CD4-positive, alpha-beta T cell treated with Interleukin-4 for 4 hours (primary cell): ENCODE results near the gene PADI2.

Experiments
- DNase-seq: peaks from one replicate; pipeline ENCODE4 v3.0.0-alpha.2; 2020

Gene PADI2

DNA sequence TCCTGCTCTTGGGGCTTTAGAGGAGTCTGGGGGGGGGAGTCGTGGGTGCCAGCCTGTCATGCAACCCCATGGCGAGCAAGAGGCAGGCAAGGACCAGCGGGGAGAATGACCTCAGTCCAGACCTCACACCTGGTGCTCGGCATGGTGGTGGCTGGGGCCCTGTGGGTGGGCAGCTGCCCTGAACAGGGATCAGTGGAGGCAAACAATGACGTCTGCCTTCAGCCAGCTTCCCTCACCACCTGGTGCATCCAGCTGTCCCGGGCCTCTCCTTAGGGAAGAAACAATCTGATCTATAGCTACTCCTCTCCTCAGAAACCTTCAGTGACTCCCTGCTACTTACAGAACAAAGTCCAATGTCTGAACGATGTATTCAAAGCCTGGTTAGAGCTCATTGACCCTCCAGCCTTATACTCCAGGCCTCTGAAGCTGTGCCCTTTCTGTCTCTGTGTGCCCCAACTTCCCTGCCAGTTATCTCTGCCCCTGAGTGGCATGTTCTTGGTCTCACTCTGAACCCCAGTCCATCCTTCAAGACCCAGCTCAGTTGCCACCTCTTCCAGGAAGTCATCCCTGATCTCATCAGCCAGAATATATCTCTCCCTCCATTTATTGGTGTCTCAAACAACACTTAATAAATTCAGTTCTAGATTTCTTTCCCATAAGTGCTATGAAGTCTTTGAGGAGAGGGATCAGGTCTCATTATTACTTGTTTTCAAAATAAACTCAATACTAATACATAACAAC, 6.6 kb downstream of the PADI2 start:
- no peak for DNase-seq

DNA sequence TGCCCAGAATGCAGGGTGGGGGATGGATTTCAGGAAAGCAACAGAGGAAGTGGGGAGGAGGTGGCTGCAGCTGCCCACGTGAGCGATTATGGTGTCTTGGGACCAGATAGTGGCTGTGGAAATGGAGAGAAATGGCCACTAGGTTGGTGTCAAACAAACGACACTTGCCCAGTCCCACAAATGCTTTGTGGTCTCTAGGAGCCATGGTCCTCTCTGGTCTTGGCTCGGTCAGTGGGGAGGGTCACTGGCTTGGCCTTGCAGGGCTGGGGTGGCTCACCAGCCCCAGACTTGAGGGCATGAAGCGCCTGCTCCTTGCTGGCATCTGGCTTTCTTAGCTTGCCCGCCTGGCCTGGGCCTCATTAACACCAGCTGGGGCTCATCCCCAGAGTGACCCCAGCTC, 7.2 kb downstream of the PADI2 start:
- DNase-seq, result no peak

DNA sequence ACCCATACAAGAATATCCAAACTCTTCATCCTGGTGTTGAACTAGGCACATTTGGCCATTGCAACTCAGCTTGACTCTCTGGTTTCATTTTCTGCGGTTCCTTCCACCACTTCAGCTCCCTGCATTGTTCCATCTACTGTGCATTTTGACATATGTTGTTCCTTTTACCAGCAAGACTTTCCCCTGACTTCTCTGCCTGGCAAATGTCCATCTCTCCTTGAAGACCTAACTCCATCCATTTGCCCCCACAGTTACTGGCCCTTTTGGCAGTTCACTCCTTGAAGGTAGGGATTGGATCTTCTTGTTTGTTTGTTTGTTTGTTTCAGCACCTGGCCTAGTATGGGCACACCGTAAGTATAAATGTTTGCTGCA, 8.7 kb downstream of the PADI2 start:
- no peak for DNase-seq

DNA sequence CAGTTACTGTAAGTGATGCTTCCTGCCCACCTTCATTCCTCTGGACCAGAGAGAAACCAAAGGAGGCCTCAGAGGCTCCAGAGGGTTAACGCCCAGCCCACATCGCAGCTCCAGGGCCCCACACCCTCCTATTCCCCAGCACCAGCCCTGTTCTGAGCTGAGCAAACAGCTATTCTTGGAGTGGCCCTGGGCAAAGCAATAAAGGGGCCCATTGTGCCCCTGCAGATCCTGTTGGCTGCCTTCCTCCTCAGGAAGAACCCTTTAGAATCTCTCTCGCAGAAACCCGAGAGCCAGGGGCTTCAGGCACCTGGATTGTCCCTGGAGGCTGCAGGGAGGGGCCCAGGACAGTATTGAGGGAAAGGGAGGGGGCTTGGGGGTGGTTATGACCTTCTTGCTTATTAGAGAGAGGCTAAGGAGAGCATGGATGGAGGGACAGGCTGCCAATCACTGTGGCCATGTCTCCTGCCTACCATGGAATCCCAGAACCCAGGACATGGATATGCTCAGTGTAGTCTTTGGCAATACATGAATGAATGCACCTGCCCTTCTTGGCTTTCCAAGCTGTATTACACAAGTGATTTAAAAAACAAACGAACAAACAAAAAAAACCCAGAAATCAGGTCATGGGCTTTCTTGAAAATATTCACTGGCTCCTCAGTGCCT, 9.2 kb downstream of the PADI2 start:
- no peak for DNase-seq

GRCh38 chr1:17108786-17109185, 10.5 kb downstream of the PADI2 start:
- DNase-seq, result no peak

- no peak for DNase-seq
Observed at GRCh38 chr1:17108360-17108759, 10.9 kb downstream of the PADI2 start.

DNA sequence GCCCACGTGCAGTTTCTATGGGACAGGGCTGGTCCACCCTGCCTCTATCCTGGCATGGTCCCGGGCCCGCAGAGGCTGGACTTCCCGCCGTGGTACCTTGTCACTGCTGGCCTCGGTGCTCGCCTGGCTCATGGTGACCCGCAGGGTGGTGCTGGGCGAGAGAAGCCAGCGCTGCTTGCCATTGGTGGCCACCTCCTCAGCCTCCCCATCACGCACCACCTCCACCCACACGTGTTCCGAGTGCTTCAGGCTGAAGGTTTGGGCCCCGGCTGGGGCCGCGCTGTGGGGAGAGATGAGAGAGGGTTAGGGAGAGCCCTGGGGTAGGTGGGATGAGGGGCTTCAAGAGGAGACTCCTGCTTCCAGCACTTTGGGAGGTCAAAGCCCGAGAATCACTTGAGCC, 14.5 kb downstream of the PADI2 start:
- no peak for DNase-seq

GRCh38 chr1:17102232-17102631, 17.0 kb downstream of the PADI2 start:
- no peak for DNase-seq

DNA sequence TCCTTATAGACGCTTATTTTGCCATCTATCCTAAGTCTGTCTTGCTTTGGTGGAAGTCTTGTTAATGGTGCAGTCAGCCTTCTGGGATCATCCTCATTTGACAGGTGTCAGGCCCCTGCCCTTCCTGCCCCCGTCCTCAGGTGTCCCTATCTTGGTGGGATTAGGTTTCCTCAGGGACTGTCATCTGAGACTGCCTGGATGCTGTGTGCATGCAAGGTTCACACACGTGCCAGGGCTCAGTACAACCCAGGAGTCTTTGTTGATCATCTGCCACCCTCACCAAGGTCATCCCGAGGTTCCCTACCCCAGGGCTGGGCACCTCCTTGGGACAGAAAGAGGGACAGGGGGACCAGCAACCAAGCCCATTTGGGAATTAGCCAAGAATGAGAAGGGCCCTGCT, 18.0 kb downstream of the PADI2 start:
- DNase-seq, result no peak

DNA sequence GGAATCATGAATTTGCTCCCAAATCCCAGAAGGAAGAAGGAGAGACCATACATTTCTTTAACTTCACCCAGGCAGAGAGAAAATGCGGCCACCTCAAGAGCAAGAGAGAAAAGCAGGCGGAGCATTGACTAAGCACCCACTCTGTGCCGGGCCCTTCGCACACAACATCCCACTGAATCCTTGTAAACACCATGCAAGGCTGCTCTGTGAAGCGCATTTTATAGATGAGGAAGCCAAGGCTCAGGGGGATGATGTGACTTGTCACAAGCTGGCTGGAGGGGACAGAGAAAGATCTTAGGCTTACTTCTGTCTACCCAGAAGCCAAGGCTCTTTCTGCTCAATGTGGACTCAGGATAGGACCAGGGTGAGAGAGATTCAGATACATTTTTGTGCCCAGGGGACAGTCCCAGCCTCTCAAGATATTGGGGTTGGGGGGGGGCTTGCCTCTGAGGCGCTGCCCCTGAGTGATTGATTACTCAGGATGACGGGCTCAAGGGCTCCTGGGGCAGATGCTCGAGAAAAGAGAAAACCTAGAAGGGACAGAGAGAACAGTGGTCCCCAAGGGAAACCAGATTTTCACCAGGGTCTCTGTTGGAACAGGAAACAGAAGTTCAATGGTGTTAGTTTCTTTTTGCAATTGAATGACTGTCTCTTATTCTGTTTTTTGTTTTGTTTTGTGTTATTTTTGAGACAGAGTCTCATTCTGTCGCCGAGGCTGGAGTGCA, 19.5 kb downstream of the PADI2 start:
- no peak for DNase-seq

- DNase-seq, result no peak
Observed at GRCh38 chr1:17098446-17099317, 20.6 kb downstream of the PADI2 start.

DNA sequence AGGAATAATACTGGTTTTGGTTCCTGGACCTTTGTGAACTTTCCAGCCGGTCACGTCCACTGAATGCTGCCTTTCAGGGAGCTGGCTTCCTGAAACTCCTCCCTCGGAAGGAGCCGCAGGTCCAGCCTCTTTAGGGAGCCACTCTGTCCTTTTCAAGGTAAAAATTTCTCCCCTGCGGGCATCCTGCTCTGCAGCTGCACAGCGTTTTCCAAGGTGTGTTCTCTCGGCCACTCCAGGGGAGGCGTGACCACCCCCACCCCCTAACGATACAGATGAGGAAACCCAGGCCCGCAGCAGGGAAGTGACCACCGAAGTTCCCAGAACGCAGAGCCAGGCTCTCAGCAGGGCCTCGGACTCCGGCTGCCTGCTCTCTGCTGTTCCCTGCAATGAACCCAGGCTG, 21.5 kb downstream of the PADI2 start:
- no peak for DNase-seq

GRCh38 chr1:17097147-17097546, 22.1 kb downstream of the PADI2 start:
- no peak for DNase-seq

DNA sequence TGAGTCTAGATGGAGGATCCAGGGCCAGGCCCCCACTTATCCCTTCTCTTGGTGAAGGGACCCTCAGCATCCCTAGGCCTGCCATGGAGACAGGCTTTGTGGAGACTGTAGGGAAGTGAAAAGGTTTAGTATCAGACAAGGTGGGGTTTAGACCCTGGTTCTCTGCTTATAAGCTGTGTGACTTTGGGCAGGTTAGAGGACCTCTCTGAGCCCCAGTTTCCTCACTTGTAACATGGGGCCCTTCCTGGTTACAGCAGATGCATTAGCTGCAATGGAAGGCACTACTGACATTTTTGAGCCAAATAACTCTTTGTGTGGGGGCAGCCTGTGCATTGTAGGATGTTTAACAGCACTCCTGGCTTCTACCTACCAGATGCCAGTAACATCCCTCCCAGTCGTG, 22.7 kb downstream of the PADI2 start:
- DNase-seq, result no peak

DNA sequence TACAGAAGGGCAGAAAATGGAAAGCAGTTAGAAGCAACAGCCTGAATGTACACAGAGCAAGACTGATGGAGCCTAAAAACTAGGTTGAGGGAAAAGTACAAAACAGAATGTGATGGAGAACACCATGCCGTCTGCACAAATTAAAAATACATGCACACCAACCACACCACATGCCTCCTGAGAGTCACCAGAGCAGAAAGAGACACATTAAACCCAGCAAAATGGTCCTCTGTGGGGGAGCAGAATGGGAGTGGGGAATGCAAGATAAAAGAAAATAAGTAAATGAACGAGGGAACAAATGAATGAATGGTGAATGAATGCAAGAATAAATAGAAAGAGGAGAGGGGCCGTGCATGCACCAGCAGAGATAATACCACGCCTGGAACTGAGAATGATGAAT, 24.1 kb downstream of the PADI2 start:
- no peak for DNase-seq

DNA sequence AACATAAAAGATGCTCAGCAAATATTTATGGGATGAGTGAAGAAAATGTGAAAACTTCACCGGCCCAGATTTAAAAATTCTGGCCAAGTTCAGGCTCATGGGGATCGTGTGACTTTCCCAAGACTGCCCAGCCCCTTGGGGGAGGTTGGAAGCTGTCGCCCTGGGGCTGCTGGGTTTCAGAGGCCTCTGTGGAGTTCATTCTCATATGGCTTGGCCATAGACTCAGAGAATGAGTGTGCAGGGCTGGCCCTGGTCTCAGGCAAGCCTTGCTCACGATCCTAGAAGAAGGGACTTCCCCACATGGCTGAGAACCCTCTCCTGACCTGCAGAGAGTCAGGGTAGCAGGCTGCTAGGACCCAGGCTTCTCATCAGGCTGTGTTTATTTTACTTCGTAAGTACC, 24.6 kb downstream of the PADI2 start:
- DNase-seq, result no peak

GRCh38 chr1:17093822-17094393, 25.3 kb downstream of the PADI2 start:
- no peak for DNase-seq

- DNase-seq, result no peak
Observed at GRCh38 chr1:17091252-17091651, 28.0 kb downstream of the PADI2 start.

DNA sequence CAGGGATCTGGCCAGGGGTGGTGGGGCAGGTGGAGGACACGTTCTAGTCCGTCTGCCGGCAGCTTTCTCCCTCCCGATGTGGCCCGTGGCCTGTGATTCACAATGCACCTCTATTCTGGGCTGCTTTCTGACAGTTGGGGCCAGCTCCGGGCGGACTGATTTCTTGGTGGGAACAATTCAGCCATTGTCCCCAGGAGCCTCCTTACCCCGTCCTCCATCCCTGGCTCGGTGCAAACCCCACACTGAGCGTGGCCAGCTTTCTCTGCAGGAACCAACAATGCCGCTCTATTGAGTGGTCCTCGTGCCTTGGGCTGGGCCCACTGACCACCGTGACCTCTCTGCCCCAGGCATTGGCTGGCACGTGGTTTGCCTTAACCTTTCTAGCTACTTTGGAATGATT, 29.7 kb downstream of the PADI2 start:
- no peak for DNase-seq

DNA sequence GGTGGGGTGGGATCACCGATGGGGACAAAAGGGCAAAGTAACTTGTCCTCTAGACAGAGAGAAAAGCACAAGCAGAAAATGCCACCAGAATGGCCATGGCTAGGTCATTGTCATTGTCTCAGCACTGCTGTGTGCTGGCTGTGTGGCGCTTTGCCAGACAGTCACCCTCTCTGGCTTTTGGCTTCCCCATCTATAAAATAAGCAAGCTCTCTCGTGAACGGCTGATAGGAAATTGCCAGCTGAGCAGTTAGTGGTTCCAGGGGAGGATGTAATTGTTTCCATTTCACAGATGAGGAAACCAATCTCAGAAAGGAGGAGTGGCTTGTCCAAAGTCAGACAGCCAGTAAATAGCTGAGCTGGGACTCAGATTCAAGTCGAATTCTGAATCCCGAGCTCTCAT, 32.5 kb downstream of the PADI2 start:
- DNase-seq, result no peak

DNA sequence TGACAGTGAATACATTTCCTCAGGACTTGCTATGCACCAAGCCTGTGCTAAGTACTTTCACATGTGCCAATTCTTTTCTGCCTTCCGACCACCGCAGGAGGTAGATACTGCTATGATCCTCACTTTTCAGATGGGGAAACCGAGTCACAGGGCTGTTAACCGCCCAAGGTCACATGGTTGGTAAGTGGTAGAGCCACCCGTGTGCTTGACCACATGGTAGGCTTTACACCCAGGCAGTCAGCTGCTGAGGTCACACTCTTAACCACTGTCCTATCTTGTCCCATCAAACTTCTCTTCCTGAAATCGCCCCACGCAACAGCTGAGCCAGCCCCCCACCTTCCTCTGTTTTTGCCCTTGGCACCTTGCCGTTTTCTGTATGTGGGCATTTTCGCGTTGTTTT, 34.5 kb downstream of the PADI2 start:
- DNase-seq, result no peak

DNA sequence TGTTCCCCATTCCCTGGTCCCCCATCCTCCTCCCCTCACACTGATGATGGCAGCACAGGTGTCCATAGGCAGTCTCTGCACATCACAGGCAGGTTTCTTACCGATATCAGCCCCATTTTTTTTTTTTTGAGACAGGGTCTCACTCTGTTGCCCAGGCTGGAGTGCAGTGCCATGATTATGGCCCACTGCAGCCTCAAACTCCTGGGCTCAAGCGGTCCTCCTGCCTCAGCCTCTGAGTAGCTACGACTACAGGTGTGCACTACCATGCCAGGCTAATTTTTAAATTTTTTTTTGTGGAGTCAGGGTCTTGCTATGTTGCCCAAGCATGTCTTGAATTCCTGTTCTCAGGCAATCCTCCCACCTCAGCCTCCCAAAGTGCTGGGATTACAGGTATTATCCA, 36.5 kb downstream of the PADI2 start:
- no peak for DNase-seq

- no peak for DNase-seq
Observed at GRCh38 chr1:17081439-17081838, 37.8 kb downstream of the PADI2 start.
